Stimulated activated CD4-positive, alpha-beta T cell treated with anti-CD3 and anti-CD28 coated beads, Interleukin-1b, Interleukin-23, amount 100 ng/mL, for 24 hours (primary cell): ENCODE measurements around the gene HLA-DRA.
"Not testable (repeated sequence)": the region's sequence is repeated elsewhere in the genome, so short reads cannot be mapped to it uniquely, and the experiment has no call there.

Experiments used
- DNase-seq, 4 experiments: peaks; one replicate each; pipeline ENCODE4 v3.0.0-alpha.2; 2020; ENCODE audit warnings: low read depth in 4 of 4, low spot score in 1 of 4

Gene HLA-DRA

GRCh38 chr6:32473376-32474348, 34.0 kb downstream of the HLA-DRA start:
- not testable (repeated sequence) for DNase-seq

- DNase-seq, result no peak
Measured at GRCh38 chr6:32475392-32476206, 35.9 kb downstream of the HLA-DRA start.

DNA sequence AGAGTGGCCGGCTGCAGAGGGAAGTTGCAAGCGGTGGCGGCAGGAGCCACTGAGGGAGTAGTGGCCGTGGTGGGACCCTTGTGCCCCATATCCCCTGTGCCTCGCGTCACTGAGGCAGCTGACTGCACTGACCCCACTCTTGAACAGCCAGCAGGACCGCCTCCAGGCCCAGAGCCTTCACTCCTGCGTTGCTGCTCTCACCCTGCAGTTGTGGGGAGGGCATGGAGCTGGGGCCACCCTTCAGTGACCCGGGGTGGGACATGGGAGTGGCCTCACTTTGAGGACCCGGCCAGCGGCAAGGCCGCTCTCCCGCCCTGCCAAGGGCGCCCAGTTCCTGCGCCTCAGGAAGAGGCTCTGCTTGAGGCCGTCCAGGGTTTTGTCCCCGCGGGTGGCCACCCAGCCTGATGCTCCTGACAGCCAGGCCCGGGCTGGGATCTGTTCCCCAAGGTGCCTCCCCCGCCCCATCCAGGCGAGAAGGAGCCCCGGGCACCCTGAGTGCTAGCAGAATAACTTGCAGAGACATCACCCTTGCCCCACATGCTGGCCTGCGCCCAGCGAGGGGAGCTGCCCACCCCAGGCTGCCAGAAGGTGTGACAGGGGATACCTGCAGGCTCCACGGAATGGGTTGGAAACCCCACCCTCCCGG, 44.4 kb downstream of the HLA-DRA start:
- no peak for DNase-seq

- no peak for DNase-seq
Measured at GRCh38 chr6:32484614-32484998, 44.9 kb downstream of the HLA-DRA start.

DNA sequence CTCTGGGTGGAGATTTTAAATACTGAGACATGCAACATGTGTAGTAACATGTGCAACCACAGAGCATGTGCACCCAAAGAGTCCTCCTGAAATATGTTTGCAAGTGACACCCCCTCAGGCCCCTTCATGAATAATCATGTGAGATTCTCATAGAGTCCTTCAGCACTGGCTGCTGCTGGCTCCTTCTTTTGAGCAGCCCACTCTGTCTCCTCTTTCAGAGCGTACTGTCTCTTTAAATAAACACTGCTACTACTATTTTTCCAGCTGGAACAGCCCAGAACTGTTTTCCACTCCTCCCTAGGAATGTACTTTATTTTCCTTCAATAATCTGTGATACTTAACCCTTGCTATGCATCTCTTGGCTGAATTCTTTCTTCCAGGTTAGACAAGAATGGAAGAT, 48.4 kb downstream of the HLA-DRA start:
- no peak for DNase-seq

GRCh38 chr6:32491700-32492099, 52.0 kb downstream of the HLA-DRA start:
- DNase-seq, result no peak

- no peak for DNase-seq
Measured at GRCh38 chr6:32492351-32492750, 52.7 kb downstream of the HLA-DRA start.
